D721Med (cell line): ENCODE data around the gene MROH7.
A peak's percentile ranks its signal among the peaks of the same experiment; 100 is the strongest.

Experiments used
- DNase-seq: peaks from one replicate; pipeline ENCODE4 v3.0.0; 2011; ENCODE audit warnings: low spot score; ENCODE audit not compliant: insufficient read length
- FAIRE-seq: peaks from 2 replicates; lab custom pipeline; 2011; peaks lifted over from hg19 to GRCh38; lab: Jason Lieb, UNC
- TF ChIP-seq, protein P1 (sequence below): IDR thresholded peaks from 2 replicates; pipeline ENCODE4 v1.5.1; 2012; ENCODE audit warnings: mild to moderate bottlenecking, control low read depth; ENCODE audit not compliant: insufficient read depth; ENCODE audit errors: missing control alignments

MROH7 gene

DNA sequence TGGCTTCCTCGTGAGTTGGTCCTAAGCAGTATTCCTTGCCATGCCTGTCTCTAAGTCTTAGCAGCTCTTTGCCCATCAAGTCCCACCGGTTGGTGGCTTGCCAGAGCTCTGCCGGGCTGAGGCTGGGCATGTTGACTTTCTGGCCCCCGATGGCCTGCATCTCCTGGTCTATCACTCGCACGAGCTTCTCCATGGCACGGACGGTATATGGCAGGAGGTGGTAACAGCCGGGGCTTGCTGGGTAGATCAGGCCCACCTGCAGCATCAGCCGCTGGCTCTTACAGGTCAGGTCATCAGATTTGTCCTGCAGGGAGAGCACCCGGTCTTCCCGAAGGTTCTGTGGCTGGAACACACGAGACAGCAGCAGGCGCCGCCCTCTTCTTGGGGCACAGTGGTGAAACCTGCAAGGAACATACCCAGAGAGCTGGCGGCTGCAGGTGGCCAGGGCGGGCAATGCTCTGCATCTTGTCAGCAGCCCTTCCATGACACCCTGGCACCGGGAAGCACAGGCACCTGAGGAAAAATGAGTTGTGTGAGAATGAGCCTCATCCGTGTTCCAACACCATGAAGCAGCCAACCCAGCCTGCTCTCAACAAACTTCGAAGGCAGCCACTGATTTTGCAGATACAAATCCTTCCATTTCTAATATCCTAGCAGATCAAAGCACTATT lies 117.2 kb downstream of the MROH7 start:
- DNase-seq (peak; percentile 7), FAIRE-seq (no peak)
- TF ChIP-seq, protein P1, sequence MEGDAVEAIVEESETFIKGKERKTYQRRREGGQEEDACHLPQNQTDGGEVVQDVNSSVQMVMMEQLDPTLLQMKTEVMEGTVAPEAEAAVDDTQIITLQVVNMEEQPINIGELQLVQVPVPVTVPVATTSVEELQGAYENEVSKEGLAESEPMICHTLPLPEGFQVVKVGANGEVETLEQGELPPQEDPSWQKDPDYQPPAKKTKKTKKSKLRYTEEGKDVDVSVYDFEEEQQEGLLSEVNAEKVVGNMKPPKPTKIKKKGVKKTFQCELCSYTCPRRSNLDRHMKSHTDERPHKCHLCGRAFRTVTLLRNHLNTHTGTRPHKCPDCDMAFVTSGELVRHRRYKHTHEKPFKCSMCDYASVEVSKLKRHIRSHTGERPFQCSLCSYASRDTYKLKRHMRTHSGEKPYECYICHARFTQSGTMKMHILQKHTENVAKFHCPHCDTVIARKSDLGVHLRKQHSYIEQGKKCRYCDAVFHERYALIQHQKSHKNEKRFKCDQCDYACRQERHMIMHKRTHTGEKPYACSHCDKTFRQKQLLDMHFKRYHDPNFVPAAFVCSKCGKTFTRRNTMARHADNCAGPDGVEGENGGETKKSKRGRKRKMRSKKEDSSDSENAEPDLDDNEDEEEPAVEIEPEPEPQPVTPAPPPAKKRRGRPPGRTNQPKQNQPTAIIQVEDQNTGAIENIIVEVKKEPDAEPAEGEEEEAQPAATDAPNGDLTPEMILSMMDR = no peak
